ENCODE data around the gene ARHGAP27. TPM values are rescaled to one million over a fixed set of nuclear protein-coding genes. Genes with fewer than 3 reads are reported as not detected.
A peak's percentile ranks its signal among the peaks of the same experiment; 100 is the strongest.

Gene ARHGAP27
- total and polyA plus RNA-seq, 2 of the 13 experiments (the other 11 are each of a cell fraction or from before 2014, with no cell fraction given): 15.5 to 18.9 TPM

- TF ChIP-seq DZIP1 (CRISPR knock-in tag; IDR thresholded peaks at IDR 0.05) (no peak), ZNF619 (CRISPR knock-in tag; IDR thresholded peaks at IDR 0.05) (no peak), FOXP4 (CRISPR knock-in tag; IDR thresholded peaks at IDR 0.05) (0 out of 2 replicates have a peak, but pooled peaks have one; percentile 8), ZC3H13 (CRISPR knock-in tag; IDR thresholded peaks at IDR 0.05) (no peak), ZNF354B (CRISPR knock-in tag; IDR thresholded peaks at IDR 0.05) (no peak), NR1H2 (CRISPR knock-in tag; IDR thresholded peaks at IDR 0.05; ENCODE audit: borderline replicate concordance, low read depth) (no peak), HNRNPK (IDR thresholded peaks at IDR 0.05; ENCODE audit: low read depth, low read length, poor library complexity, severe bottlenecking) (no peak), SPEN (CRISPR knock-in tag; IDR thresholded peaks at IDR 0.05; ENCODE audit: low read depth) (no peak), ZNF580 (CRISPR knock-in tag; IDR thresholded peaks at IDR 0.05; ENCODE audit: borderline replicate concordance, low read depth) (0 out of 2 replicates have a peak, but pooled peaks have one; percentile 17), ZNF850 (CRISPR knock-in tag; conservative IDR thresholded peaks at IDR 0.05) (no peak), SIN3A (IDR thresholded peaks at IDR 0.05; ENCODE audit: borderline replicate concordance, low read depth, low read length) (0 out of 2 replicates have a peak, but pooled peaks have one; percentile 50), RFX5 (IDR thresholded peaks at IDR 0.05; ENCODE audit: low read depth, low read length) (no peak), ZNF18 (CRISPR knock-in tag; IDR thresholded peaks at IDR 0.05; ENCODE audit: insufficient replicate concordance) (no peak), ZNF83 (CRISPR knock-in tag; IDR thresholded peaks at IDR 0.05; ENCODE audit: borderline replicate concordance) (0 out of 2 replicates have a peak, but pooled peaks have one; percentile 3), ARID3A (IDR thresholded peaks at IDR 0.05; ENCODE audit: low read depth, low read length) (no peak), ZFP82 (CRISPR knock-in tag; IDR thresholded peaks at IDR 0.05; ENCODE audit: borderline replicate concordance) (no peak), MYPOP (CRISPR knock-in tag; IDR thresholded peaks at IDR 0.05) (0 out of 2 replicates have a peak, but pooled peaks have one; percentile 58), ZNF781 (CRISPR knock-in tag; IDR thresholded peaks at IDR 0.05; ENCODE audit: borderline replicate concordance, not compliant biosample characterization) (no peak)
These were observed 1.7 kb downstream of the ARHGAP27 start (continued) for GRCh38 chr17:45430738-45431530.

Measured in HepG2 (cell line).